Measurements from ENCODE around the gene NEUROG1.
"Not testable (repeated sequence)": the region's sequence is repeated elsewhere in the genome, so short reads cannot be mapped to it uniquely, and the experiment has no call there.

The NEUROG1 gene

DNA sequence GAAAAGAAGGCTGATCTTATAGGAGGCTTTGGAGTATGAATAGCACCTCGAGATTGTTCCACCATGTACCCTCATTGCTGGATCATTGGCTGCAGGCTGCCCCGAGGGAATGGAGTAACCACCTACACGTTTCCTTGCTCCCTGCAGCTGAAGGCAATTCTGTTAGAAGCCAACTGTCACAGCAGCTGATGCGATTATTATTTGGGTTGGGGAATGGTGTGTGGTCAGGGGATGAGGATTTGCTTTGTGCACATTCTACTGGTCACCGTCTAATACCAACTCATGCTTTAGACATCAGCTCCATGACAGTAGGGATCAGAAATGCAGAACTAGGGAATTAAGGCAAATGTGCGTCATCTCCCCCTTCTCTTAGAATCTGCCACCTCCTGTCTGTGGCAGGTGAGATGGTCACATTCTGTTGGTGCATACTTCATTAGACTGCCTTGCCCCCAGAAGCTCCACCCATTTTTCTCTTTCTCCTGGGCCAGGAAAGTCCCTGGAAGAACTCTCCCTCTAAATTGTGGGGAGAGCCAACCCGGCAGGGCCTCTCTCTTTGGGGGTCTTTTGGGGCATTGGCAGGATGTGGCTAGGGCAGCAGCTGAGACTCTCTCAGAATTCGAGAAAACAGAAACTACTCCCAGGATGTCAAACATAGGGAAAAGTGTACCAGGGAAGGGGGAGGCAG, 32.8 kb downstream of the NEUROG1 start:
- no peak overlapping the region for H3K4me3 ChIP-seq (ENCODE audit: low read depth, low read length)
- no peak for DNase-seq (ENCODE audit: low read depth)

DNA sequence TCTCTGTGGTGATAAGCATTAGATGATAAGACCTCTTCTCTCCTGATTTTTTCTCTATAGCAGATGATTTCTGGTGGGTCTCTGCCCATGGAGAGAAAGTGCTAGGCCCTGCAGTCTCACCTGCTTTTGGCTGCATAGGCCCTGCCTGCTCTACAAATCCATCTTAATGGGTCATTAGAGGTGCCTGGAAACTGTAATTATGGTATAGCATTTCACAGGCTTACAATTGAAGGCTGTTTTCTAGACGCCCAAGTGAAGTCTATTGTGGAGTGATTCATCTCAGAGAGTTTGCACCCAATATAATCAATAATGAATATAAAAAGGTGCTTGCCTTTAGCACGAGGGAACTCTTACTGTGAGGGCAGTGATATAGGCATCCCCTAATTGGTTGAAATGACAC, 33.8 kb downstream of the NEUROG1 start:
- H3K4me3 ChIP-seq (ENCODE audit: low read depth, low read length): no peak overlapping the region
- no peak for DNase-seq (ENCODE audit: low read depth)

GRCh38 chr5:135498637-135498995, 37.1 kb downstream of the NEUROG1 start:
- no peak for DNase-seq (ENCODE audit: low read depth)
- H3K4me3 ChIP-seq (ENCODE audit: low read depth, low read length): no peak overlapping the region

DNA sequence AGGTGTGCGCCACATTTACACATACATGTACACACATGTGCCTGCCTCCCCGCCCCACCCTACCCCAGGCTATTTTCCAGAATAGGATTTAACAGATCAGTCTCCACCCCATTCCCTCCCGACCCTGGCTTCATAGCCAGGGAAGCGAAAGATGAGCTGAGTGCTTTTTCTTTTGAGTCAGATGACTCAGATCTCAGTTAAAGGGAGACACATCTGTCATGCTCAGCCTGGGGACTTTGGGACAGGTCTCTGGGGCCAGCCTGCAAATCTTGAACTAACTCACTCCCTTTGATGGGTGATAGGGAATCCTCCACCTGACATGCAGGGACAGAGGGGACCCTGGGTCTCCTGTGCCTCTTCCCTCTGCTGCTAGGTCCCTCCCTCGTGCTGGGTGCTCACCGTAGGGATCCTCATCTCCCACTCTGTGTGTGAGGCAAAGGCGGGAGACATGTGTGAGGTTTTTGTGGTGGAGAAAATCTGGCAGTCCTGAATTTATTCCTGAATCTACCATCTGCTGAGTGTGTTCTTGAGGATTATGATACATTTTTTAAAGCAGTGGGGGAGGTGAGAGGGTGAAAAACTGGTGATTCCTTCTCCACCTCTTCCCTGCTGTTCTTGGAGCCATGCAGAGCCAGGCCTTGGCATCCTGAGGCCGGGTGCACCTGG, 37.7 kb downstream of the NEUROG1 start:
- DNase-seq (ENCODE audit: low read depth): no peak
- no peak overlapping the region for H3K4me3 ChIP-seq (ENCODE audit: low read depth, low read length)

DNA sequence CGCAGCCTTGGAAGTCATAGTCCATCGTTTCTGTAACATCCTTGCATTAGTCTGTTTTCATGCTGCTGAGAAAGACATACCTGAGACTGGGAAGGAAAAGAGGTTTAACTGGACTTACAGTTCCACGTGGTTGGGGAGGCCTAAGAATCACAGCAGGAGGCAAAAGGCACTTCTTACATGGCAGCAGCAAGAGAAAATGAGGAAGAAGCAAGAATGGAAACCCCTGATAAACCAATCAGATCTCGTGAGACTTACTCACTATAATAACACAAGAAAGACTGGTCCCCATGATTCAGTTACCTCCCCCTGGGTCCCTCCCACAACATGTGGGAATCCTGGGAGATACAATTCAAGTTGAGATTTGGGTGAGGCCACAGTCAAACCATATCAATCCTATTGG, 40.2 kb downstream of the NEUROG1 start:
- H3K4me3 ChIP-seq (ENCODE audit: low read depth, low read length); DNase-seq (ENCODE audit: low read depth): not testable (repeated sequence)

GRCh38 chr5:135494196-135494595, 41.6 kb downstream of the NEUROG1 start:
- no peak for DNase-seq (ENCODE audit: low read depth)
- H3K4me3 ChIP-seq (ENCODE audit: low read depth, low read length): no peak overlapping the region

DNA sequence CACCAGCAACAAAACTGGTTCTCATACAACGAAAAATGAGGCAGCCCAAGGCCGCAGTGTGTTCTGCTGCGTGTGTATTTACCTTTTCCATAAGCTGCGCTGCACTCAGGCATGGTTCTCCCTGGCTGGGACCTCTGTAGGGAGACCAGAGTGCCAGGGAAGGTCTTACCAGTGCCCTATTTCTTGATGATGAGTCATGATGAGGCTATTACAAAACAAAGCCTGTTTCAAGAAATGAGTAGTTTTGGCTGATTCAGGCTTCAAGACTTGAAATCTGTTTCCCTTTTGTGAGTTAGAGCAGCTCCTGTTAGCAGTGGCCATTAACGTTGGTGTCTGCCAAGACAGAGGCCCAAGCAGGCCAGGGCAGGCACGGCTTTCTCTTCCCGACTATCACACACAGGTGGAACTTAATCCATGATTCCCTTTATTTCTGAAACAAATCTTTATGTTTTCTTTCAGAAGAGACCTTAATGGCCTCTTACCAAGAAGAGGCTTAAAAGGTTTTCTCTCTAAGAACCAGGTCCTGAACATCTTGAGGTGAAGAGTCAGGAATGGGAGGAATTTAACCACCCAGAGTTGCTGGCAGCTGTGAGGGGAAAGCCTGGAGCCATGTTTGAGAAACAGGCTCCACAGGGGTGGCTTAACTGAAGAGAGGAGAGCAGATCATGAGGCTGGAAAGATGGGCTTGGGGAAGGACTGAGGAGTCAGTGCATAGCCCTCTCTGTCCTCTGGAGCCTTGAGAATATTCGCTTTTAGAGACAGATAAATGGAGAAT, 42.2 kb downstream of the NEUROG1 start:
- H3K4me3 ChIP-seq (ENCODE audit: low read depth, low read length): no peak overlapping the region
- peak; percentile 77 for DNase-seq (ENCODE audit: low read depth)

DNA sequence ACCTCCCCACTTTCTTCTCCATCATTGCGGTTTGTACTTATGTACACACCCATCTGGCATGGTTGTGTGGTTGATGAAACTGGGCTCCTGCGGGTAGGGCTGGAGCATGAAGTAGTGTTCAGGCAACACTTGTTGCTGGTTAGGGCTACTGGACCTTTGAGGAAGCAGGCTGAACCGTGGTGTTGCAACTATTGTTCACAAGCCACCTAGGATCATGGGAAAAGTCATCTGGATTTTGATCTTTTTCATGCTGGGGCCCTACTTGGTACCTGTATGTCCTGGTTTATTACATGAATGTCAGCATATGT, 43.5 kb downstream of the NEUROG1 start:
- DNase-seq (ENCODE audit: low read depth): no peak
- H3K4me3 ChIP-seq (ENCODE audit: low read depth, low read length): no peak overlapping the region

- H3K4me3 ChIP-seq (ENCODE audit: low read depth, low read length): no peak overlapping the region
- no peak for DNase-seq (ENCODE audit: low read depth)
These were observed 44.0 kb downstream of the NEUROG1 start for GRCh38 chr5:135491552-135492318.

- H3K4me3 ChIP-seq (ENCODE audit: low read depth, low read length): no peak overlapping the region
These were observed 44.7 kb downstream of the NEUROG1 start for GRCh38 chr5:135491038-135491551.

GRCh38 chr5:135490245-135491037, 45.3 kb downstream of the NEUROG1 start:
- no peak for DNase-seq (ENCODE audit: low read depth)
- peak overlapping the region; percentile 1 for H3K4me3 ChIP-seq (ENCODE audit: low read depth, low read length)

More at GRCh38 chr5:135491038-135491551, 44.7 kb downstream of the NEUROG1 start:
- DNase-seq (ENCODE audit: low read depth): no peak

- H3K4me3 ChIP-seq (ENCODE audit: low read depth, low read length): peak overlapping the region; percentile 45
- no peak for DNase-seq (ENCODE audit: low read depth)
These were observed 46.1 kb downstream of the NEUROG1 start for GRCh38 chr5:135489466-135490244.

GRCh38 chr5:135488727-135489465, 46.9 kb downstream of the NEUROG1 start:
- peak; percentile 25 for DNase-seq (ENCODE audit: low read depth)
- H3K4me3 ChIP-seq (ENCODE audit: low read depth, low read length): peak overlapping the region; percentile 45

GRCh38 chr5:135487839-135488514, 47.8 kb downstream of the NEUROG1 start:
- H3K4me3 ChIP-seq (ENCODE audit: low read depth, low read length): peak overlapping the region; percentile 45
- DNase-seq (ENCODE audit: low read depth): no peak

GRCh38 chr5:135487037-135487395, 48.7 kb downstream of the NEUROG1 start:
- H3K4me3 ChIP-seq (ENCODE audit: low read depth, low read length): no peak overlapping the region
- no peak for DNase-seq (ENCODE audit: low read depth)

DNA sequence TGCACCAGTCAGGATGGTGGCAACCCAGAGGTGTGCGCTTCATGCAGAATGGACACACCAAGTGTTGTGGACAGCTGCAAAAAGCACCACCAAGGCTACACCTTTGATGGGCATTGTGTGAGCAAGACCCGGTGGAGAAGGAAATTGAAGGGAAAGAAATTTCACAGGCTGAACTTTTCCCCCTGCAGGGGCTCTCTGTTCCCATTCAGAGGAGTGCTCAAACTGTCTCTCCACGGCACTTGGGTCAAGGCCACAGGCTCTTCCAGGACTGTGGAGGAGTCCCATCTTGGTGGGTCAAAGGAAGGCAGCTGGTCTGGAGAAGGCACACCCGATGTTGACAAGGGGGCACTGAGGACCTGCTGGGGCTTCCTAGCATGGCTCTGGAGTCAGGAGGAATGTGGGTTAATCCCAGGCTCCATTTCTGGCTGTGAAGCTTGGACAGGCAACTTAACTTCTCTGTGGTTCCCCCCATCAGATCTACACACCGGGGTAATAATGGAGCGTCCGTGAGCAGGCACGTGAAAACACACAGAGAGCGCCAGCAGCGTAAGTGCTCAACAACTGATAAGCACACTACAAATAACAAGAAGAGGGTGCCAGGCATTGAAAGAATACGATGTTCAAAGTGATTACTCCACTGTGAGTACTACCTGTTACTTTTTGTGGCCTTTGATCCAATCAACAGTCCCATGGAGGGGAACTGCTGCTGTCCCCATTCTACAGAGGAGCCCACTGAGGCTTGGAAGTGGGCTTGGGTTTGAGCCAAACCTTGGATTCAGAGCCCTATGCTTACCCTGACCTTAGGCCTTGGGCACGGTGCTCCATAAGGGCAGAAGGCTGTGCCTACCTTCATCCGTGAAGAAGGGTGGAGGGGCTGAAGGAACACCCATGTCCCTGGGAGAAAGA, 49.4 kb downstream of the NEUROG1 start:
- no peak for DNase-seq (ENCODE audit: low read depth)
- no peak overlapping the region for H3K4me3 ChIP-seq (ENCODE audit: low read depth, low read length)
